Calu3 (cell line): ENCODE results near the gene FHL2. TPM values are rescaled to one million over a fixed set of nuclear protein-coding genes. Genes with fewer than 3 reads are reported as not detected.

ENCODE experiments used
- BruUV-seq: library from RNA; stranded (reverse); fragments of 400-500 nt; replicated peaks from 2 replicates; lab custom pipeline; 2021; lab: Mats Ljungman, UMichigan
- CTCF ChIA-PET: fragments of 300-600 bp; sonication (Branson Sonifier 250); formaldehyde crosslinking; loops from one replicate; lab custom pipeline; 2022; ENCODE audit warnings: antibody characterized with exemption; lab: Charles Lee
- DNase-seq: peaks from one replicate; pipeline ENCODE4 v3.0.0; 2022
- H3K27ac Mint-ChIP-seq: one replicate; pipeline ENCODE4 v1.8.0; 2022; ENCODE audit warnings: mixed read lengths; ENCODE audit not compliant: unreplicated experiment
- H3K27me3 Mint-ChIP-seq: one replicate; pipeline ENCODE4 v1.8.0; 2022; ENCODE audit warnings: mixed read lengths; ENCODE audit not compliant: unreplicated experiment
- H3K36me3 Mint-ChIP-seq: one replicate; pipeline ENCODE4 v1.8.0; 2022; ENCODE audit warnings: mild to moderate bottlenecking, moderate library complexity, mixed read lengths; ENCODE audit not compliant: insufficient read depth, unreplicated experiment
- H3K4me1 Mint-ChIP-seq: one replicate; pipeline ENCODE4 v1.8.0; 2022; ENCODE audit warnings: mild to moderate bottlenecking, low read depth, mixed read lengths; ENCODE audit not compliant: unreplicated experiment
- H3K4me3 Mint-ChIP-seq: one replicate; pipeline ENCODE4 v1.8.0; 2022; ENCODE audit warnings: mild to moderate bottlenecking, low read depth, moderate library complexity, mixed read lengths; ENCODE audit not compliant: unreplicated experiment
- H3K9me3 Mint-ChIP-seq: one replicate; pipeline ENCODE4 v1.8.0; 2022; ENCODE audit warnings: low read depth, mixed read lengths; ENCODE audit not compliant: unreplicated experiment
- intact Hi-C: fragments of 100-400 bp; cut with micrococcal nuclease; formaldehyde crosslinking; loops from one replicate; pipeline ENCODE4 v1.10.0; 2022; ENCODE audit not compliant: unreplicated experiment
- total RNA-seq: library from RNA; stranded (reverse); gene quantifications from 2 replicates; pipeline ENCODE4 v1.2.3, GENCODE V29; 2022
- TF ChIP-seq, protein P1 (sequence below): fragments of 200-600 bp; IDR thresholded peaks from one replicate; pipeline ENCODE4 v1.8.0; 2022; ENCODE audit warnings: antibody characterized with exemption; ENCODE audit not compliant: unreplicated experiment

Gene FHL2
- total RNA-seq, 1 experiment from 2014 or later, result 51.9 TPM

DNA sequence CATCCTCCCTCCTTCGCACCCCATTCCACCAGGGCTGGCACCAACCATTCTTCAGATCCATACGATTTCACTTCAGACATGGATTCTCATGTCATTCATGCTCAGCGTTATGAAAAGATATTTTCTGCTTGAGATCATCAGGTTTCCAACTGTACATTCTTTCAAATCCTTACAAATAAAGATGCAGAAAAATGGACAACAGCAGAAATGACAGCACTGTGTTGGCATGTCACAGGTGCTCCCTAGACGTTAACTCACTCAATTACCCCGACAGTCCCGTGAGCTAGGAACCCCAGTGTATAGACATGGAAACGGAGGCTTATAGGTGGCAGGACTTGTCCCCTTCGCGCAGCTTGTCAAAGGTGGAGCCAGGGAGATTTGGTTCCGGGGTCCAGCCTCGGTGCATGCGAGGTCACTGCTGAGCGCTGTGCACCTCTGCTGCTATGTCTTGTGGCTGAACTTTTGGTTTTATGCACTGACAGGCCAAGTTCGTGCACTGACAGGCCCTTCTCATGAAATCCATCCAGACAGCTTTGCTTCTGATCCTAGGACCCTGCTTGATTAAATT lies 17.7 kb downstream of the FHL2 start:
- Mint-ChIP-seq H3K27me3 (no peaks in the 10 kb centered on the region), H3K4me1 (peaks cover 46% of the 10 kb centered on the region), H3K27ac (peak overlapping the region; percentile 66), H3K36me3 (peaks cover 90% of the 10 kb centered on the region), H3K9me3 (peaks cover 3% of the 10 kb centered on the region), H3K4me3 (no peak overlapping the region)
- CTCF ChIA-PET, result no interaction called here
- intact Hi-C loops, result no loop called here
- TF ChIP-seq, protein P1, sequence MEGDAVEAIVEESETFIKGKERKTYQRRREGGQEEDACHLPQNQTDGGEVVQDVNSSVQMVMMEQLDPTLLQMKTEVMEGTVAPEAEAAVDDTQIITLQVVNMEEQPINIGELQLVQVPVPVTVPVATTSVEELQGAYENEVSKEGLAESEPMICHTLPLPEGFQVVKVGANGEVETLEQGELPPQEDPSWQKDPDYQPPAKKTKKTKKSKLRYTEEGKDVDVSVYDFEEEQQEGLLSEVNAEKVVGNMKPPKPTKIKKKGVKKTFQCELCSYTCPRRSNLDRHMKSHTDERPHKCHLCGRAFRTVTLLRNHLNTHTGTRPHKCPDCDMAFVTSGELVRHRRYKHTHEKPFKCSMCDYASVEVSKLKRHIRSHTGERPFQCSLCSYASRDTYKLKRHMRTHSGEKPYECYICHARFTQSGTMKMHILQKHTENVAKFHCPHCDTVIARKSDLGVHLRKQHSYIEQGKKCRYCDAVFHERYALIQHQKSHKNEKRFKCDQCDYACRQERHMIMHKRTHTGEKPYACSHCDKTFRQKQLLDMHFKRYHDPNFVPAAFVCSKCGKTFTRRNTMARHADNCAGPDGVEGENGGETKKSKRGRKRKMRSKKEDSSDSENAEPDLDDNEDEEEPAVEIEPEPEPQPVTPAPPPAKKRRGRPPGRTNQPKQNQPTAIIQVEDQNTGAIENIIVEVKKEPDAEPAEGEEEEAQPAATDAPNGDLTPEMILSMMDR, result no peak
- no peak for DNase-seq
- BruUV-seq, result no TSS peak

DNA sequence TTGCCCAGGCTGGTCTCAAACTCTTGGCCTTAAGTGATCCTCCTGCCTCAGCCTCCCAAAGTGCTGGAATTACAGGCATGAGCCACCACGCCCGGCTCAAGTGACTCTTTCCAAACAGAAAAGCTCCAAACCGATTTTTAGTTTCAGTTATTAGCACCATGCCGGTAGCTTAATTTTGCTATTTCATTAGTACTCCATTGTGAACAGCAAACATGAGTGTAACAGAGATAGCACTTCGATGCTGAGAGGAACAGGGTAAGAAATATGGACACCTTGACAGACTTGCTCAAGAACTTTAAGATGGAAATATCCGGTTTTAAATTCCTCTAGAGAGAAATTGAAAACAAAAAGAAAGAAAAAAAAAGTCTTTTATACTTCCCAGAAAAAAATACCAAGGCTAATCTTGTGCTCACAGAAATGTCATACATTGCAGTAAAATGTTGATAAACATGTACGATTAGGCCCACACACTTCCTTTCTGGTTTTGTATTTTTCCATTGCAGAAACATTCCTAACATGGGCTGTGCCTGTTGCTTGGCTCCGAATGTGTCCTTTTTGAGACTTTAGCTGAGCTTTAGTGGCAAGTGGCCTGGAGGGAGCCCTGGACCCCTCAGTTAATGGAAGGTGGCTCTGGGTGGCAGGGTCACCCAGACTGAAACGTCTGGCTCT lies 18.3 kb downstream of the FHL2 start:
- peak overlapping the region; percentile 66 for H3K27ac Mint-ChIP-seq
- intact Hi-C loops, result loop anchor here (1.0 kb wide), 1 partner anchor 75 kb away; no protein-coding TSS in a partner anchor

DNA sequence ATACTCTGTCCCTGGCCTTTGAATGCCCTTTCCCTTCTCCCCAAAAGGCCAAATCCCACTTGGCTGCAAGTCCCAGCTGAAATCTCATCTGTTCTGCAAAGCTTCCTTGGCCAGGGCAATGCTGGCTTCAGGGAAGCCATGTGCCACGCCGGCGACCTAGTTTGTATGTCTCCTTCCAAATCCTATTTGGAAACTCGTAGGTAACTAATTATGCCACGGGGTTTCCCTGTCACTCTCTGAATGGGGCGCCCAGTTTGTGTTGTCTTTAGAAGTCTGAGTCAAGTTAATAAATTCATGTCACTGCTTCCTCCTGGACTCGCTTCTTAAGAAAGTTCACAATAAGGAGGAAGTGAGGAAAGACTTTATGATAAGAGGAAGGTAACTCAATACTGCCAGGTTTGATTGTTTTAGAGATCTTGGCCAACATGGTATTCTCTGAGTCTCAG lies 19.1 kb downstream of the FHL2 start:
- H3K4me1 Mint-ChIP-seq, result peaks cover 46% of the 10 kb centered on the region
- peaks cover 88% of the 10 kb centered on the region for H3K36me3 Mint-ChIP-seq
- peak; percentile 68 for DNase-seq
- peak overlapping the region; percentile 42 for H3K4me3 Mint-ChIP-seq
- peaks cover 3% of the 10 kb centered on the region for H3K9me3 Mint-ChIP-seq
- TF ChIP-seq, protein P1, result no peak
- intact Hi-C loops, result loop anchor here (1.0 to 2.0 kb wide), 2 partner anchors 17 to 76 kb away; no protein-coding TSS in a partner anchor
- BruUV-seq, result no TSS peak
- H3K27me3 Mint-ChIP-seq, result no peaks in the 10 kb centered on the region
- peak overlapping the region; percentile 66 for H3K27ac Mint-ChIP-seq
- CTCF ChIA-PET, result interaction anchor here (0.5 to 1.0 kb wide), 6 partner anchors 10 to 141 kb away, joined by 3 to 7 read pairs (median 3); partner anchors contain the start of gene C2orf49

More for the DNA sequence above, 18.3 kb downstream of the FHL2 start:
- Mint-ChIP-seq H3K4me3 (peak overlapping the region; percentile 42), H3K27me3 (no peaks in the 10 kb centered on the region), H3K36me3 (peaks cover 88% of the 10 kb centered on the region), H3K9me3 (peaks cover 3% of the 10 kb centered on the region), H3K4me1 (peaks cover 46% of the 10 kb centered on the region)
- CTCF ChIA-PET, result interaction anchor here (0.5 to 1.0 kb wide), 5 partner anchors 9 to 129 kb away, joined by 3 to 7 read pairs (median 3); partner anchors contain the start of gene C2orf49
- DNase-seq, result no peak
- TF ChIP-seq, protein P1, result no peak
- no TSS peak for BruUV-seq

DNA sequence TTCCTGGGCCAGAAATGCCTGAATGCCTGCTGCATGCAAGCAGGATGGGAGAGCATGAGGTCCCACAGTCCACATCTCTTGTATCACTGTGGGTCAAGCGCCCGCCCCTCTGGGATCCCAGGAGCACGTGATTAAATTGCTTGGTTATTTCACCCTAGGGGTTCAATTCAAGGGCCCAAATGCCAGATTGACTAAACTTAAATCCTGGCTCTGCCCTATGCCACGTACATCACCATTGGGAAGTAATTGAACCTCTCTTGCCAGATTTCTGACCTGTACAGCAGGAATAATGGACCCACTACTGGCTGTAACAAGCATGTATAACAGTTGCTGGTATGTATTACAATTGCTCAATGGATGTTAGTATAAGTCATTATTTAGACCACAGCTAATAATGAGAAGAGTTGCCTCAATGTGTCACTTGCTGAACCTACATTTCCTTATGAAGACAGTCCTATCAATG lies 19.9 kb downstream of the FHL2 start:
- no TSS peak for BruUV-seq
- intact Hi-C loops, result loop anchor here (2.0 kb wide), 1 partner anchor 18 kb away; no protein-coding TSS in a partner anchor
- Mint-ChIP-seq H3K9me3 (peaks cover 3% of the 10 kb centered on the region), H3K36me3 (peaks cover 85% of the 10 kb centered on the region), H3K4me3 (no peak overlapping the region), H3K4me1 (peaks cover 50% of the 10 kb centered on the region), H3K27me3 (no peaks in the 10 kb centered on the region), H3K27ac (no peak overlapping the region)
- CTCF ChIA-PET, result interaction anchor here (1.0 kb wide), 1 partner anchor 142 kb away, joined by 3 read pairs; no protein-coding TSS in a partner anchor
- TF ChIP-seq, protein P1, result no peak
- no peak for DNase-seq
